Measurements from ENCODE around the gene G2E3.

DNA sequence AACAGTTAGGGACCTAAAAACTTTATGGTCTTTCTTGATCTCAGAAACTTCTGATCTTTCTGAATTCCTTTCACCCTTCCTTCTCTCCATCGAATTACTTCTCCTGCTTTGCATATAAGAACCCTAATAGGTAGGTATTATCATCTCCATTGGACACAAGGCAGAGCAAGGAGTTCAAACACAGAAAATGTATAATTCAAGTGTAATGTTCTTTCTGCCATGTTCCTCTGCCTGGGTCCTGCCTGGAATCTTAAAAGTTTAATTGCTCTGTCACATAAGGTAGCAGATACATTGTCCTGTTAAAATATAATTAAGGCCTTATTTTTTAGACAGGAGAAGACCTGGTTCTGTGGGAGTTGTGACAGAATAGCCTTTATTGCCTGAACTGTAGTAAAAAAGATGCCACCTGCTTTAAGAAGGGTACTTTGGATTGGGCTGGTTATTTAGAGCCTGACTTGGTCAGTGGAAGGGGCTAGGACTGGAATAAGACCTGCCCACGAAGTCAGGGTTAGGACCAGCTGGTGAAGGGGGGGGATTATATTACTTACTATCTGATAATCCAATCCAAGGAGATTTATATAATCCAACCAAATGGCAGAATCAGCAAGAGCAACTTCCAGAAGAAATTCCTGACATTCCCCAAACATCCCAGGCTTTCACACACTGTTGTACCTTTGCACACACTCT is 10.4 kb downstream of the G2E3 start:
- TF ChIP-seq, protein P1, sequence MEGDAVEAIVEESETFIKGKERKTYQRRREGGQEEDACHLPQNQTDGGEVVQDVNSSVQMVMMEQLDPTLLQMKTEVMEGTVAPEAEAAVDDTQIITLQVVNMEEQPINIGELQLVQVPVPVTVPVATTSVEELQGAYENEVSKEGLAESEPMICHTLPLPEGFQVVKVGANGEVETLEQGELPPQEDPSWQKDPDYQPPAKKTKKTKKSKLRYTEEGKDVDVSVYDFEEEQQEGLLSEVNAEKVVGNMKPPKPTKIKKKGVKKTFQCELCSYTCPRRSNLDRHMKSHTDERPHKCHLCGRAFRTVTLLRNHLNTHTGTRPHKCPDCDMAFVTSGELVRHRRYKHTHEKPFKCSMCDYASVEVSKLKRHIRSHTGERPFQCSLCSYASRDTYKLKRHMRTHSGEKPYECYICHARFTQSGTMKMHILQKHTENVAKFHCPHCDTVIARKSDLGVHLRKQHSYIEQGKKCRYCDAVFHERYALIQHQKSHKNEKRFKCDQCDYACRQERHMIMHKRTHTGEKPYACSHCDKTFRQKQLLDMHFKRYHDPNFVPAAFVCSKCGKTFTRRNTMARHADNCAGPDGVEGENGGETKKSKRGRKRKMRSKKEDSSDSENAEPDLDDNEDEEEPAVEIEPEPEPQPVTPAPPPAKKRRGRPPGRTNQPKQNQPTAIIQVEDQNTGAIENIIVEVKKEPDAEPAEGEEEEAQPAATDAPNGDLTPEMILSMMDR (IDR thresholded peaks at IDR 0.05), result no peak
- no peak for TF ChIP-seq POLR2A (IDR thresholded peaks at IDR 0.05)
